HG02970 (cell line): ENCODE measurements around the gene FNDC1.

ENCODE experiments used
- ATAC-seq: cut with Tn5 transposase; IDR thresholded peaks from one replicate; pipeline ENCODE4 v1.9.1; 2021; ENCODE audit warnings: mild to moderate bottlenecking, moderate library complexity, moderate number of reproducible peaks; ENCODE audit not compliant: unreplicated experiment, low FRiP score

FNDC1 gene

GRCh38 chr6:159203304-159204005, 34.3 kb downstream of the FNDC1 start:
- no peak for ATAC-seq

- ATAC-seq: no peak
These were observed 35.4 kb downstream of the FNDC1 start for GRCh38 chr6:159204605-159205004.

GRCh38 chr6:159212028-159212427, 42.8 kb downstream of the FNDC1 start:
- ATAC-seq: no peak

GRCh38 chr6:159212525-159213280, 43.5 kb downstream of the FNDC1 start:
- ATAC-seq: no peak

GRCh38 chr6:159213405-159213804, 44.2 kb downstream of the FNDC1 start:
- ATAC-seq: no peak

GRCh38 chr6:159214281-159214680, 45.1 kb downstream of the FNDC1 start:
- ATAC-seq: no peak

GRCh38 chr6:159217595-159218275, 48.5 kb downstream of the FNDC1 start:
- no peak for ATAC-seq

GRCh38 chr6:159220093-159220492, 50.9 kb downstream of the FNDC1 start:
- no peak for ATAC-seq

- ATAC-seq: no peak
These were observed 52.4 kb downstream of the FNDC1 start for GRCh38 chr6:159221486-159222170.

GRCh38 chr6:159224452-159224851, 55.3 kb downstream of the FNDC1 start:
- no peak for ATAC-seq

GRCh38 chr6:159229651-159230051, 60.5 kb downstream of the FNDC1 start:
- no peak for ATAC-seq

- no peak for ATAC-seq
These were observed 63.0 kb downstream of the FNDC1 start for GRCh38 chr6:159232106-159232645.

GRCh38 chr6:159232751-159233150, 63.6 kb downstream of the FNDC1 start:
- no peak for ATAC-seq

GRCh38 chr6:159233365-159234101, 64.3 kb downstream of the FNDC1 start:
- ATAC-seq: no peak

GRCh38 chr6:159234102-159234553, 64.9 kb downstream of the FNDC1 start:
- ATAC-seq: no peak

GRCh38 chr6:159238920-159239558, 69.8 kb downstream of the FNDC1 start:
- no peak for ATAC-seq

GRCh38 chr6:159249128-159249527, 79.9 kb downstream of the FNDC1 start:
- no peak for ATAC-seq

- no peak for ATAC-seq
These were observed 80.6 kb downstream of the FNDC1 start for GRCh38 chr6:159249752-159250151.

GRCh38 chr6:159250633-159251032, 81.4 kb downstream of the FNDC1 start:
- ATAC-seq: no peak
